ENCODE data around the gene C5orf46. TPM values are rescaled to one million over a fixed set of nuclear protein-coding genes. Genes with fewer than 3 reads are reported as not detected.

Gene C5orf46
- total RNA-seq, 1 donor from 2014 or later, result not detected

GRCh38 chr5:147863454-147864158 is 42.7 kb downstream of the C5orf46 start:
- Mint-ChIP-seq H3K27me3 (peaks cover 13% of the 10 kb centered on the region), H3K27ac (no peak overlapping the region), H3K36me3 (ENCODE audit: insufficient read depth) (peaks cover 1% of the 10 kb centered on the region), H3K4me1 (ENCODE audit: low read depth) (peaks cover 15% of the 10 kb centered on the region), H3K4me3 (ENCODE audit: low read depth) (no peak overlapping the region), H3K9me3 (ENCODE audit: low read depth) (peaks cover 4% of the 10 kb centered on the region)
- no peak for DNase-seq (ENCODE audit: low spot score, unreplicated experiment)
- no peak for TF ChIP-seq CTCF (IDR thresholded peaks at IDR 0.05; ENCODE audit: unreplicated experiment)

- H3K4me3 Mint-ChIP-seq (ENCODE audit: low read depth), result no peak overlapping the region
- H3K27me3 Mint-ChIP-seq, result peaks cover 6% of the 10 kb centered on the region
- H3K27ac Mint-ChIP-seq, result peak overlapping the region; percentile 67
Observed at GRCh38 chr5:147860641-147861025, 45.7 kb downstream of the C5orf46 start.

GRCh38 chr5:147859962-147860640 is 46.2 kb downstream of the C5orf46 start:
- H3K4me1 Mint-ChIP-seq (ENCODE audit: low read depth), result peaks cover 18% of the 10 kb centered on the region
- TF ChIP-seq CTCF (IDR thresholded peaks at IDR 0.05; ENCODE audit: unreplicated experiment), result no peak
- no peak overlapping the region for H3K4me3 Mint-ChIP-seq (ENCODE audit: low read depth)
- H3K36me3 Mint-ChIP-seq (ENCODE audit: insufficient read depth), result peaks cover 1% of the 10 kb centered on the region
- H3K27me3 Mint-ChIP-seq, result peaks cover 6% of the 10 kb centered on the region
- H3K9me3 Mint-ChIP-seq (ENCODE audit: low read depth), result peaks cover 4% of the 10 kb centered on the region
- H3K27ac Mint-ChIP-seq, result peak overlapping the region; percentile 67
- no peak for DNase-seq (ENCODE audit: low spot score, unreplicated experiment)

More at GRCh38 chr5:147860641-147861025, 45.7 kb downstream of the C5orf46 start:
- peaks cover 1% of the 10 kb centered on the region for H3K36me3 Mint-ChIP-seq (ENCODE audit: insufficient read depth)
- DNase-seq (ENCODE audit: low spot score, unreplicated experiment), result no peak
- H3K9me3 Mint-ChIP-seq (ENCODE audit: low read depth), result peaks cover 4% of the 10 kb centered on the region
- TF ChIP-seq CTCF (IDR thresholded peaks at IDR 0.05; ENCODE audit: unreplicated experiment), result no peak
- H3K4me1 Mint-ChIP-seq (ENCODE audit: low read depth), result peaks cover 18% of the 10 kb centered on the region

- peaks cover 18% of the 10 kb centered on the region for H3K4me1 Mint-ChIP-seq (ENCODE audit: low read depth)
- TF ChIP-seq CTCF (IDR thresholded peaks at IDR 0.05; ENCODE audit: unreplicated experiment), result no peak
- peaks cover 4% of the 10 kb centered on the region for H3K9me3 Mint-ChIP-seq (ENCODE audit: low read depth)
- no peak overlapping the region for H3K4me3 Mint-ChIP-seq (ENCODE audit: low read depth)
- no peak for DNase-seq (ENCODE audit: low spot score, unreplicated experiment)
- peaks cover 1% of the 10 kb centered on the region for H3K36me3 Mint-ChIP-seq (ENCODE audit: insufficient read depth)
- no peak overlapping the region for H3K27ac Mint-ChIP-seq
- H3K27me3 Mint-ChIP-seq, result no peaks in the 10 kb centered on the region
Observed at GRCh38 chr5:147858565-147858964, 47.8 kb downstream of the C5orf46 start.

GRCh38 chr5:147857302-147858129 is 48.8 kb downstream of the C5orf46 start:
- Mint-ChIP-seq H3K4me3 (ENCODE audit: low read depth) (no peak overlapping the region), H3K4me1 (ENCODE audit: low read depth) (peaks cover 18% of the 10 kb centered on the region), H3K27ac (no peak overlapping the region), H3K9me3 (ENCODE audit: low read depth) (peaks cover 4% of the 10 kb centered on the region), H3K27me3 (no peaks in the 10 kb centered on the region), H3K36me3 (ENCODE audit: insufficient read depth) (peaks cover 1% of the 10 kb centered on the region)
- DNase-seq (ENCODE audit: low spot score, unreplicated experiment), result peak; percentile 53
- peak; percentile 88 for TF ChIP-seq CTCF (IDR thresholded peaks at IDR 0.05; ENCODE audit: unreplicated experiment)

All from progenitor cell of endocrine pancreas (in vitro differentiated cells).